SU-DHL-6 (cell line): Measurements from ENCODE around the gene PCYOX1L.

Experiments
- EZH2phosphoT487 ChIP-seq: fragments of 200-600 bp; sonication (generic), shearing (Covaris generic); conservative IDR thresholded peaks from 2 replicates; pipeline ENCODE4 v1.6.1; 2018; ENCODE audit warnings: mild to moderate bottlenecking, antibody characterized with exemption, low read length, moderate library complexity, mixed read lengths
- TF ChIP-seq, protein P1 (sequence below): fragments of 200-600 bp; sonication (generic); IDR thresholded peaks from one replicate; pipeline ENCODE4 v1.5.1; 2017; ENCODE audit warnings: antibody characterized with exemption, mild to moderate bottlenecking, low read length, moderate library complexity; ENCODE audit not compliant: insufficient read depth, poor library complexity, severe bottlenecking

DNA sequence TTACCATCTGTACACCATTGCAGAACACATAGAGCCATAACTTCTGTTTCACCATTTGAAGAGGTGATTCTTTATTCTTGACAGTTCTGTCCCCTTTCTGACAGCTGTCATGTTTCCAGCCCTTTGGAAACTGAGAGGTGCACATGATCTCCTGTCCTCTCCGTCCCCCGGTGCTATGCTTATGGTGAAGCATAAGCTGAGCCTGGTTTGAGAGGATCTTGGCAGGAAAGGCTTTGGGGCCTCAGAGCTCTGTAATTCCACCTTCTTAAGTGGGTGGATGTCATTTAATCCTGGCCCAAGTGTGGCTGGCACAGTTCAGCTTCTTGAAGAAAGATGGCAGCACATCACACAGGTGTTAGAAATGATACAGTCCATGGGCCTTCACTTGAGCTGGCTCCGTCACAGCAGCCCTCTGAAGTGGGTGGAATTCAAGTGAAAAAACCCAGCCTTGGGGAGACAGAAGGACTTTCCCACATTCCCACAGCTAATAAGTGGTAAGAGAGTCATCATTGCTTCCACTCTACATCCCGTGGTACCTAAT, 43.2 kb upstream of the PCYOX1L start:
- TF ChIP-seq, protein P1, sequence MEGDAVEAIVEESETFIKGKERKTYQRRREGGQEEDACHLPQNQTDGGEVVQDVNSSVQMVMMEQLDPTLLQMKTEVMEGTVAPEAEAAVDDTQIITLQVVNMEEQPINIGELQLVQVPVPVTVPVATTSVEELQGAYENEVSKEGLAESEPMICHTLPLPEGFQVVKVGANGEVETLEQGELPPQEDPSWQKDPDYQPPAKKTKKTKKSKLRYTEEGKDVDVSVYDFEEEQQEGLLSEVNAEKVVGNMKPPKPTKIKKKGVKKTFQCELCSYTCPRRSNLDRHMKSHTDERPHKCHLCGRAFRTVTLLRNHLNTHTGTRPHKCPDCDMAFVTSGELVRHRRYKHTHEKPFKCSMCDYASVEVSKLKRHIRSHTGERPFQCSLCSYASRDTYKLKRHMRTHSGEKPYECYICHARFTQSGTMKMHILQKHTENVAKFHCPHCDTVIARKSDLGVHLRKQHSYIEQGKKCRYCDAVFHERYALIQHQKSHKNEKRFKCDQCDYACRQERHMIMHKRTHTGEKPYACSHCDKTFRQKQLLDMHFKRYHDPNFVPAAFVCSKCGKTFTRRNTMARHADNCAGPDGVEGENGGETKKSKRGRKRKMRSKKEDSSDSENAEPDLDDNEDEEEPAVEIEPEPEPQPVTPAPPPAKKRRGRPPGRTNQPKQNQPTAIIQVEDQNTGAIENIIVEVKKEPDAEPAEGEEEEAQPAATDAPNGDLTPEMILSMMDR: no peak
- TF ChIP-seq EZH2phosphoT487: no peak
